ENCODE results near the gene PZP. TPM values are rescaled to one million over a fixed set of nuclear protein-coding genes. Genes with fewer than 3 reads are reported as not detected.

Gene PZP
- total RNA-seq, 1 donor from 2014 or later = 0.80 TPM

DNA sequence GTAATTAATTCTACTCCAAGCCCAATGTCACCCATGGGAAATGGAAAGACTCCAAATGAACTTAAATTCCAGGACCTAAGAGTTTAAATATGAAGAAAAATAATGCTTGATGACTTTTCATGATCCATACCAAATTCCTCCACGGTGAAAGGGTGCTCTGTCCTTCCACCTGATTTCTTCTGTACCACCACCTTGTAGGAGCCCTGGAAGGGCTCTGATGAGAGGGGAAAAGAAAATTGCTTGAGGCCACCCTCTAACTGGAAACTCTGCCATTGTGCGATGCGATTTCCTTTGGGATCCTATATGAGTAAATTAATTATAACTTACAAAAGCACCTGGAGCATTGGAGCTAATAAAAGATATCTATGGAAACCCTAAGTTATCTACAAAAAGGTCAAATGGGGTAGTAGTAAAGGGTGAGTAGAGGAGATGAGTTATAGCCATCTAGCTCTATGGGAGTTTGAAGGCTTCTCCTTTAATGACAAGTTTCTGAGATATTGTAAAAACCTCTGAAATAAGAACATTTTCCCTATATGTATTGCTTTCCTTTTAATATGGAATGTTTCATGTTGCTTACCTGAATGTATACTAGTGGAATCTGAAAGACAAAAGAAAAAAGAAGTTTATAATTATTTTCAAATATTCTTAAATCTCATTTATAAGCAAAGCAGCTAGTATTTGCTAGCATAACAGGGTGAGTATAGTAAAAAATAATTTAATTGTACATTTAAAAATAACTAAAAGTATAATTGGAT, 98.3 kb downstream of the PZP start:
- no peak for ATAC-seq
- intact Hi-C loops (cut with DNase I) = no loop called here
- DNase-seq (ENCODE audit: low spot score) = no peak

DNA sequence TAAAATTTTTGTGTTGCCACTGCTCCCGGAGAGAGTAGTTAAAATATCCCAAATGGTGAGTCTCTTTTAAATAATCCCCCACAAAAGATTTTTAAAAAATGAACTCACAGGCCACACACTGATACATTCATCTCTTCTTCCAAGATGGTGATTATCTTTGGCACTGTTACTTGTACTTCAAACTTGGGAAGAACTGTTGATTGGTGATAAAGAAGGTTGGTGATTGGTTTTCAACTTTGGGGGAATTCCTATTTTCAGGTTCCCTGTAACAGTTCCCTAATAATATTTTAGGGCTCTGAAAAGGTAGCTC, 99.0 kb downstream of the PZP start:
- DNase-seq (ENCODE audit: low spot score) (no peak), ATAC-seq (no peak)
- intact Hi-C loops (cut with DNase I) = no loop called here

DNA sequence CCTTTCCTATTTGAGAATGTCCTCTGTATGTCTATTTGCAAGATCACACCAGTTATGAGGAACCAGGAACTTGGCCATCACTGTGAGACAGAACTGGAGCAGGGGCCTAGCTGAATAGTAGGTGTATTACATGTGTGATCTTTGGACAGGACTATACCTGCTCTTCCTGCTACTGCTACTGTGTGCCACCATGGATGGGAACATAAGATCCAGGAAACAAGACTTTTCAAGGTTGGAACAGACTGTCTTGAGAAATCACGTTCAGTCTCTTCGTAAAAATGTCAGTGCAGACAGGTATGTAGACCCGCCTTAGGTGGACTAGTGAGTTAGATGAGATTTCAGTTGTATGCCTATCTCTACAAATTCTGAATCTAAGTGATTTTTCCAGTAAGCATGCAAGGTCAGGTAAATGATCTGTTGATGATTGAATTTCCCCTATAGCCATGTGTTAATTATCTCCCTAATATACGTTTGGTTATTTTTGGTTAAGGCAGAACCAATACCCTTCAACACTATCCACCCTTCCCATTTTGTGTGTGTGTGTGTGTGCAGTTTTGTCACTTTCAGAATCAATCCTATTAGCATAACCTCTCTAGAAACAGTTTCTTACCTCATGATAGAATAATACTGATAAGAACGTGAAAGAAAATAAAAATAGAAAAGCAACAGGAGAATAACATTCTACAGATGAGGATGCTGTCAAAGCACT, 99.5 kb downstream of the PZP start:
- DNase-seq (ENCODE audit: low spot score) = no peak
- no peak for ATAC-seq
- intact Hi-C loops (cut with DNase I) = no loop called here

DNA sequence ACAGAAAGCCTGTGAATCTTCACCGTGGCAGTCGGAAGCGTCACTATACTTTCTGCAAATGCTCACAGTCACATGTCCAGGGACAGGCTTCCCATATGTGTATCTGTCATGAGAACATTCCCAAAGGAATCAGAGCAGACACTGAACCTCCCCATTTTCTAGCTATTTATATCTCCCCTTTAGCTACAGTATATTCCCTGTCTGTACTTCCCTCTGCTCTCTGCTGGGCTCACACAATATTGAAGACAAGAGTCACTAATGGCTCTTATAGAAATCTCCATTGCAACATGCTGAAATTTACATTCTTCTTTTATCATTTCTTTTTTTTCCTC, 100.7 kb downstream of the PZP start:
- no peak for ATAC-seq
- intact Hi-C loops (cut with DNase I) = no loop called here
- no peak for DNase-seq (ENCODE audit: low spot score)

DNA sequence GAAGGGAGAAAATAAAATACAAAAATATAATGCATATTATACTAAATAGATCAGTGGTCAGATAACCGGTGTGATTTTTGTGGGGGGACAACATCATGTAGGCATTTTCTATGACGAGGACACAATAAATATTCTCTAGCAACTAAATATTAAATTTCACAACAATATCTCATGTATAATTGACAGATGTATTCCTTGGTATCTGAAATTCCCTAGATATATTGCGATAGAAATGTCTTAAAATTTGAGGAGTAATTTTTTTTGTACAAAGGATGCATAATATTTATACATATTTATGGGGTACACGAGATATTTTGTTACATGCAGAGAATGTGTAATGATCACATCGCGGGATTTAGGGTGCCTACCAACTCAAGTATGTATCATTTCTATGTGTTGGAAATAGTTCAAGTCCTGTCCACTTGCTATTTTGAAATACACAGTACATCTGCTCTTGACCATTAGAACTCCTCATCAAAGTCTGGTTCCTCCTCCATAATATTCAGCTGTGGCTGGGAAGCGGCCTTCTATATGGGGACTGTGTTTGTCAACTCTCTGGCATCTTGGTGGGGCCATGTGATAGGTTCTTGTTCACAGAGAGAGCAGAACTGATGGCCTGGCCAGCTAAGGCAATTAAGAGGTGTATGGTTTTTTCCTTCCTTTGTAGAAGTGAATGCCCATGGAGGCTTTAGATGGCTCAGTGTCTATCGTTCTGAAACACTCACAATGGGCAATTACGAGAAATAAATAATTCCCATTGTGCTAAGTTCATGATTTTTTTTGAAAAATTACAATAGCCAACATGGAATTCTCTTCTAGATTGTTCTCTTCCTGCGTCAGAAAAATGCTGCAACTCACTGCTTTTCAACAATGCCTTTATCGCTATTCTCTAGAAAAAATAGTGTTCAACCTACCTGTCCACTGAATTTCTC, 101.3 kb downstream of the PZP start:
- intact Hi-C loops (cut with DNase I) = no loop called here
- ATAC-seq (no peak), DNase-seq (ENCODE audit: low spot score) (no peak)

DNA sequence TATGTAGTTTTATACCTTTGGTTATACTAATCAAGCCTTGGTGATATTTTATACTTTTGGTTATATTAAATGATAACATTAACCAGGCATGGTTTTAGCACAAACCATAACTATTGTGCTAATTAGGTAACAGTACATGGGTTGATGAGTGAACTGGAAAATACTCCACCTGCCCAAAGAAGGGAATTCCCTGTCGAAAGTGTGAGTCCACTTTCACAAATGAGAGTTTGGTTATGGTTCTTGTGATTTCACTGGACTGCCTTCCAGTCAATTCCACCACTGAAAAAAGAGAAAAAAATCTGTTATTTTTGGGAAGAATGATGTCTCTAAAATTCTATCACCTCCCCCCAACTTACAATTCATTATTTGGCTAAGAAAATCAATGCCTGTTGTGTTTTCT, 102.1 kb downstream of the PZP start:
- intact Hi-C loops (cut with DNase I) = no loop called here
- ATAC-seq (no peak), DNase-seq (ENCODE audit: low spot score) (no peak)

DNA sequence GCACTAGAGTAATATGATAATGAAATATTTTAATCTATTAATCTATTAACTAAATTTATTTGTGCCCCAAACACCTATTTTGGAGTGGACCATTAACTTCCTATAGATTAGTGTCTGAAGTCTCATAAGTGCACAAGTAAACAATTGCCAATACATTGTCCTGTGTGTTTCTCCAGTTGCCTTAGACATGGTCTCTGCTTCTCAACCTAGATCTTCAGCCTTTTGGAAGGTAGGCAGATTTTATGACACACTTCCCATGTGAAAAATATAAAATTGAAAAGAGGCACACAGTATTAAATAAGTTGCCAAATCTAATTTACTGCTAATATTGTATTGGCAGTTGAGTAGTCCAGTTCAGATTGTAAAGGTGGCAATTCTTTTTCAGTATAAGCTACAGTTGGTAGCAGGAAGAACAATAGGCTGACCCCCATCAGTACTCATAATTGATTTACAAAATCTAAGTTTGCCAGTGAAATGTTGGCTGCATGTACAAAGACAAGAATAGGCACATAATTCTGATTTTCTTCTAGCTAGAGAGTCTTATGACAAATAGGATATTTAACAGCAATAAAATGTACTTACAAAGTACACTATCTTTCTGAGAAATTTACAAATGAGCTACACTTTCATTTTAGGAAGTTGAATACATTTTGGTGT, 103.3 kb downstream of the PZP start:
- no peak for DNase-seq (ENCODE audit: low spot score)
- ATAC-seq = no peak
- intact Hi-C loops (cut with DNase I) = no loop called here

DNA sequence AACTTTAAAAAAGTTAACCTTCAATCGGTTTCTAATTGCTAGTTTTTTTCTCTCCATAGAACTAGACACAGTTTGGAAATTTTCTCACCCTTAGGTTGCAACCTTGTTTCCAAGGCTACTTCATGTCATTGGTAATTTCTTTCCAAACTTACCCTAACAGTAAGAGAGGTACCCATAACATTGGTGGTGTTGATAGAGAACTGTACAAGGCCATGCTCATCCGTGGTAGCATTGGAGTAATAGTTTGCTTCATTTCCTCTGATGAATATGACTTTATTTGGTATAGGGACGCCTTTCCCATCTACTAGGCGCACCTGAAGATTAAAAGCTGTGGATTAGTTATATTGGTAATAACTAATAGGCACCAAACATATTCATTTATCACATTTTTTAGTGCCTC, 104.1 kb downstream of the PZP start:
- no peak for ATAC-seq

DNA sequence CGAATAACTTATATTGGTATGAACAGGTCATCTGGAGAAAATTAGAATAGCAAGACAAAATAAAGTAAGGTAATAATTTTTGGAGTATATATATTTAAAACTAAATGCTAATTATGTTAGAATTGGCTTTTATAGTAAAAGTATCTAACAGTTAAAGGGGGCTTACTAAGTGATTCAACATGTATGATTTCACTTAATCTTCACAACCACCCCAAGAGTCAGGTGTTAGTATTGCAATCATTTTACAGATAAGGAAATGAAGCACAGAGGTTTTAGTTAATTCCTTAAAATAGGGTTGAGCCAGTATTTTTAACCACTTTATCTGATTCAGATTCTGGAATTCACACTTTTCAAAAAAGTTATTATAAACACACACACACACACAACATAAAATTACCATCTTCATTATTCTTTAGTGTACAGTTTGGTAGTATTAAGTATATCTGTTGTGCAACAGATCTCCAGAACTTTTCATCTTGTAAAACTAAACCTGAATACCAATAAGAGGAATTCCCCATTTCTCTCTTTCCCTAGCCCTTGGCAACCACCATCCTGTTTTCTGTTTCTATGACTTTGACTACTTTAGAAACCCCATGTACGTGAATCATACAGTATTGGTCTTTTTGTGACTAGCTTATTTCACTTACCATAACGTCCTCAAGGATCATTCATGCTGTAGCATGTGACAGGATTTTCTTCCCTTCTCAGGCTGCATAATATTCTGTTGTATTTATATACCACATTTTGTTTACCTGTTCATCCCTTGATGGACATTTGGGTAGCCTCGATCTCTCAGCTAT, 104.9 kb downstream of the PZP start:
- ATAC-seq (no peak), DNase-seq (ENCODE audit: low spot score) (no peak)
- intact Hi-C loops (cut with DNase I) = no loop called here

More for the DNA sequence above, 104.1 kb downstream of the PZP start:
- no peak for DNase-seq (ENCODE audit: low spot score)
- intact Hi-C loops (cut with DNase I) = no loop called here

DNA sequence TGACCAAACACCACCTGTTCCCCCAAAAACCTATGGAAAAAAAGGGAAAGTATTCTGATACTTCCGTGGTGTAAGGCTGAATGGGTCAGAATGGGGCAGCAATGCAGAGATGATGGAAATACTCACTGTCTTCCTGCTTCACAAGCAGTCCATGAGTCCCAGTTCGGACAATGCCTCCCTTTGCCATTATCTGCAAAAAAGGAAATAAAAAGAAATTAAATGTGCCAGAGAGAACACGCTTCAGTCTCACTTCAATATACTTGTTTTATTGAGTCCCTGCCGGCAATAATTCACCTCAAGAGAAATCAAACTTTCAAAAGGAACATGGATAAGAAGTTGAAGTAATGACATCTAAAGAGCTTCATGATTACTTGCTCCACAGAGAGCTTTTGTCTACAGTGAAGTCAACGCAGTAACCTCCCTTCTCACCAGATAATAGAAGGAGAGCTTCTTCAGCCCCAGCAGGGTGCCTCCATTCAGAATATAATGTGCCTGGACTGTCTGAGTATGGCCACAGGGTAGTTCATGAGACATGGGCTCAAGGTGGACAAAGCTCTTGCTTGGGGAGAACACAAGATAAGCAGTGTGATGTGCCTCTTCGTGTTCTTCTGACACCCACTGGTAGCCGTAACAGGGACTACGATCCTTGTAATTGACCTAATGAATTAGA, 107.0 kb downstream of the PZP start:
- intact Hi-C loops (cut with DNase I) = no loop called here
- ATAC-seq = no peak
- no peak for DNase-seq (ENCODE audit: low spot score)

DNA sequence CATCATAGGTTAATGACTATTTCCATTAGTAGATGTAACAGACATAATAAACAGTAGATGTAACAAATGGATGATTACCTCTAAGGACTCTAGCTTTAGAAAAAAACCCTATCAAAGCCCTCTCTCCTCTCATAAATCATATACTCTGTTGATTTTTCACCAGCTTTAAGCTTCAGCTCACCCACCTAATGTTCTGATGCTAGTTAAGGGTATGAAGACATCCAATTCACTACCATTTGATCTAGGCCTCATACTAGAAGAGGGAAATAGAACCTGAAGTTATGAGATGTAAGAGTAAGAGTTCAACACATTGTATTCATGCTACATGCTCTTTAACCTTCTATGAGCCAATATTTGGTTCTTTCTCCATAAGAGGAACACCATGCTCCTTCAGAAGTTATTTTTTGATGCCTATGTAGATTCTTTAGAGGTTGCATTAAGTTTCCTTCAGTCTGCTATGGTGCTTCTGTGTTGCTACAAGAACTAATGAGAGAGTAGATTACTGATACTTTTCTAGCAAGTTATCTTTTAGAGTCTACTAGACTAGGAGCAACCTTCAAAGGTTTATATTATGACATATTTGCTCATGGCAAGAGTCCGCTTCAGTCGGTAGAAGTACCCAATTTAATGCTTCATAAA, 108.5 kb downstream of the PZP start:
- DNase-seq (ENCODE audit: low spot score) (no peak), ATAC-seq (no peak)
- intact Hi-C loops (cut with DNase I) = loop anchor here (5.0 kb wide), 1 partner anchor 33 kb away; no protein-coding TSS in a partner anchor

Small RNA genes within 50 kb of the gene (microRNA-seq; reads per million reads assigned to microRNA genes)
- not detected for gene MIR1244-3

Other genes starting within 250 kb of the PZP start
- gene KLRG1, start 218.8 kb downstream of the PZP start, total RNA-seq = 4.5 TPM
- 942 TPM for gene A2M, start 92.5 kb downstream of the PZP start, total RNA-seq